Measurements from ENCODE around the gene PWWP2B. TPM values are rescaled to one million over a fixed set of nuclear protein-coding genes. Genes with fewer than 3 reads are reported as not detected.

PWWP2B gene
- total and polyA plus RNA-seq, 2 of the 13 experiments (the other 11 are each of a cell fraction or from before 2014, with no cell fraction given): 2.3 to 4.7 TPM

- Histone ChIP-seq H3K27ac (ENCODE audit: extremely low read length, insufficient read depth, low read length) (peak overlapping the region; percentile 10), H3K36me3 (replicated peaks in 1 of 2; ENCODE audit: control insufficient read depth in 1 of 2, insufficient read depth in 2 of 2, low read length in 2 of 2) (no peaks in the 10 kb centered on the region), H3K4me2 (ENCODE audit: low read depth, low read length) (peak overlapping the region; percentile 68), H3K27me3 (ENCODE audit: control insufficient read depth in 1 of 2, insufficient read depth in 2 of 2, low read length in 2 of 2) (peaks cover 8 to 32% of the 10 kb centered on the region in 2 experiments; a peak in 3 of 5 replicates), H4K20me1 (ENCODE audit: insufficient read depth, low read length) (no peaks in the 10 kb centered on the region), H3K9ac (ENCODE audit: insufficient read depth, low read depth, low read length) (peak overlapping the region; percentile 24), H3K79me2 (ENCODE audit: insufficient read depth, low read length) (no peaks in the 10 kb centered on the region), H3K4me3 (replicated peaks in 1 of 3; ENCODE audit: insufficient read depth in 1 of 3, low read depth in 2 of 3, low read length in 3 of 3) (peak overlapping the region in 1 of 3 experiments; percentile 37; a peak in 1 of 6 replicates), H2AFZ (ENCODE audit: low read length) (no peak overlapping the region), H3K9me3 (ENCODE audit: low read length) (no peaks in the 10 kb centered on the region), H3K4me1 (ENCODE audit: insufficient read depth, low read length) (peaks cover 60% of the 10 kb centered on the region)
- FAIRE-seq (no peak), ATAC-seq (peak; percentile 4; the same call in 1 of the 3 replicates), DNase-seq (ENCODE audit: low spot score) (no peak)
- POLR2A ChIA-PET: no interaction called here
- WGBS (ENCODE audit: low lambda C conversion rate): 18% methylated on average over 8 of the region's 19 CpGs
- no TSS peak for BruUV-seq (replicated peaks)
- in situ Hi-C loops (cut with HindIII; ENCODE audit: extremely low pct_ligation_motif_present, low pct_unique_long_range_greater_than_20kb) (no loop called here), intact Hi-C loops (cut with micrococcal nuclease; ENCODE audit: unreplicated experiment) (no loop called here)
- CTCF ChIA-PET (ENCODE audit: low intra/inter-chr PET ratio, low total read pairs): no interaction called here
- peak; percentile 100 for TF ChIP-seq ZNF205 (CRISPR knock-in tag; IDR thresholded peaks at IDR 0.05)
- TF ChIP-seq ZNF292 (CRISPR knock-in tag; IDR thresholded peaks at IDR 0.05; ENCODE audit: borderline replicate concordance, low read depth): 0 out of 2 replicates have a peak, but pooled peaks have one; percentile 44
- TF ChIP-seq ZFP41 (CRISPR knock-in tag; IDR thresholded peaks at IDR 0.05; ENCODE audit: borderline replicate concordance): no peak
- TF ChIP-seq ZFX (CRISPR knock-in tag; IDR thresholded peaks at IDR 0.05; ENCODE audit: low read depth): peak; percentile 48
- TF ChIP-seq SRY (CRISPR knock-in tag; IDR thresholded peaks at IDR 0.05): no peak
- no peak for TF ChIP-seq CSRNP1 (CRISPR knock-in tag; IDR thresholded peaks at IDR 0.05)
- TF ChIP-seq ZNF652 (CRISPR knock-in tag; IDR thresholded peaks at IDR 0.05; ENCODE audit: borderline replicate concordance, low read depth): peak; percentile 93
- TF ChIP-seq HNF4A (CRISPR knock-in tag; IDR thresholded peaks at IDR 0.05): peak; percentile 33; the same call in 1 of the 2 replicates
- TF ChIP-seq MAFG (CRISPR knock-in tag; IDR thresholded peaks at IDR 0.05): no peak
- TF ChIP-seq ZNF687 (CRISPR knock-in tag; IDR thresholded peaks at IDR 0.05): peak; percentile 14; the same call in 1 of the 2 replicates
- TF ChIP-seq ZFY (CRISPR knock-in tag; IDR thresholded peaks at IDR 0.05): peak; percentile 30; the same call in 1 of the 2 replicates
- TF ChIP-seq, protein P1, sequence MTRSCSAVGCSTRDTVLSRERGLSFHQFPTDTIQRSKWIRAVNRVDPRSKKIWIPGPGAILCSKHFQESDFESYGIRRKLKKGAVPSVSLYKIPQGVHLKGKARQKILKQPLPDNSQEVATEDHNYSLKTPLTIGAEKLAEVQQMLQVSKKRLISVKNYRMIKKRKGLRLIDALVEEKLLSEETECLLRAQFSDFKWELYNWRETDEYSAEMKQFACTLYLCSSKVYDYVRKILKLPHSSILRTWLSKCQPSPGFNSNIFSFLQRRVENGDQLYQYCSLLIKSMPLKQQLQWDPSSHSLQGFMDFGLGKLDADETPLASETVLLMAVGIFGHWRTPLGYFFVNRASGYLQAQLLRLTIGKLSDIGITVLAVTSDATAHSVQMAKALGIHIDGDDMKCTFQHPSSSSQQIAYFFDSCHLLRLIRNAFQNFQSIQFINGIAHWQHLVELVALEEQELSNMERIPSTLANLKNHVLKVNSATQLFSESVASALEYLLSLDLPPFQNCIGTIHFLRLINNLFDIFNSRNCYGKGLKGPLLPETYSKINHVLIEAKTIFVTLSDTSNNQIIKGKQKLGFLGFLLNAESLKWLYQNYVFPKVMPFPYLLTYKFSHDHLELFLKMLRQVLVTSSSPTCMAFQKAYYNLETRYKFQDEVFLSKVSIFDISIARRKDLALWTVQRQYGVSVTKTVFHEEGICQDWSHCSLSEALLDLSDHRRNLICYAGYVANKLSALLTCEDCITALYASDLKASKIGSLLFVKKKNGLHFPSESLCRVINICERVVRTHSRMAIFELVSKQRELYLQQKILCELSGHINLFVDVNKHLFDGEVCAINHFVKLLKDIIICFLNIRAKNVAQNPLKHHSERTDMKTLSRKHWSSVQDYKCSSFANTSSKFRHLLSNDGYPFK (CRISPR knock-in tag; IDR thresholded peaks at IDR 0.05; ENCODE audit: borderline replicate concordance): 0 out of 2 replicates have a peak, but pooled peaks have one; percentile 23
- TF ChIP-seq ZNF777 (CRISPR knock-in tag; IDR thresholded peaks at IDR 0.05): 0 out of 2 replicates have a peak, but pooled peaks have one; percentile 25
Observed at GRCh38 chr10:132390921-132391675, 5.9 kb upstream of the PWWP2B start.
